ENCODE measurements around the gene PIAS1. TPM values are rescaled to one million over a fixed set of nuclear protein-coding genes. Genes with fewer than 3 reads are reported as not detected.

PIAS1 gene
- total RNA-seq, 4 donors from 2014 or later: 91.6 to 202 (median 111) TPM

DNA sequence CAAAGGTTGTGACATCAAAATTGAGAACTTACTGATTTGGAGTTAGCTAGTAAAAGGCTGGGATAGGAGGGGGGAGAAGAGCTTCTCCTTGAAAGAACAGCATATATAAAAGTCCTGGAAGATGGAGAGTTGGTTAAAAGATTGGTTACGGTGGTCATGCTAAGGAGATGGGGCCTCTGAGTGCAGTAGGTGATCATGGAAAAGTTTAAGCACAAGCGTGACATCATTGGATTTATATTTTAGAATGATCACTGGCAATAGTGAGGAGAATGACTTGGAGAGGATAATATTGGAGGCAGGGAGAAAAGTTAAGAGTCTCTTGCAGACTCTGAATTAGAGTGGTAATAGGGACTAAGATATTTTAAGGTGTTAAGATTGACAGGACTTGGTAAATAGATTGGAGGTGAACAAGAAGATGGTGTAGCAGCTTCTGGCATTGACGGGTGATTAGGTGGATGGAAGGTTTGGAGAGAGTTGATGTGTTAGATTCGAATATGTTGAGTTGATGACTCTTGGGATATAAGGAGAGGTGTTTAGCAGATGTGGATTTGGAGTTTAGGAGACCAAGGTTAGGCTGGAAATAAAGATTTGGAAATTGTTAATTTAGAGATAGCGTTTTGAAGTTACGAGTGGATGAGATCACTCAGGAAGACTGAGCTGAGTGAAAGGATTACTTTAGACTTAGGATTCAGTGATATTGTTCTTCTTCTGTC is 19.6 kb downstream of the PIAS1 start:
- H3K4me1 ChIP-seq: peaks cover 4 to 12% of the 10 kb centered on the region in 2 donors

DNA sequence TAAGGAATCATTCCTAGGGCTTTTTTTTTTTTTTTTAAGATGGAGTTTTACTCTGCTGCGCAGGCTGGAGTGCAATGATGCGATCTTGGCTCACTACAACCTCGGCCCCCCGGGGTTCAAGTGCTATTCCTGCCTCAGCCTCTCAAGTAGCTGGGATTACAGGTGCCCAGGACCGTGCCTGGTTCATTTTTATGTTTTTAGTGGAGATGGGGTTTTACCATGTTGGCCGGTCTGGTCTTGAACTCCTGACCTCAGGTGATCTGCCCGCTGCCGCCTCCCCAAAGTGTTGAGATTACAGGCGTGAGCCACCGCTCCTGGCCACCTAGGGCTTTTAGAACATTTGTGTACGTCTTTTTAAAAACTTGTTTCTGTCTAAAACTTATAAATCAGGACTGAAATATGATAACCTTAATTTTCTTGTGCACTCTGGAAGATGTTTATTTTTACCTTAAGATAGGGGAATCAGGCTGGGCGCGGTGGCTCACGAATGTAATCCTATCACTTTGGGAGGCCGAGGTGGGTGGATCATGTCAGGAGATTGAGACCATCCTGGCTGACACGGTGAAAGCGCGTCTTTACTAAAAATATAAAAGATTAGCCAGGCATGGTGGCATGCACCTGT is 21.8 kb downstream of the PIAS1 start:
- 95 to 97% methylated on average over 18 of the region's 18 CpGs for WGBS, 2 donors
- H3K4me3 ChIP-seq (replicated peaks in 1 of 3): no peak overlapping the region
- intact Hi-C loops (cut with DNase I): no loop called here
- H3K9me3 ChIP-seq: no peaks in the 10 kb centered on the region
- peaks cover 4 to 12% of the 10 kb centered on the region in 2 donors for H3K4me1 ChIP-seq
- no peak overlapping the region for H3K27ac ChIP-seq
- no peak for TF ChIP-seq POLR2A (IDR thresholded peaks at IDR 0.05)
- no peak for TF ChIP-seq CTCF (IDR thresholded peaks at IDR 0.05)
- H3K36me3 ChIP-seq: no peaks in the 10 kb centered on the region
- DNase-seq: no peak
- no peaks in the 10 kb centered on the region for H3K27me3 ChIP-seq

More for the DNA sequence above, 19.6 kb downstream of the PIAS1 start:
- no peaks in the 10 kb centered on the region for H3K9me3 ChIP-seq
- DNase-seq: no peak
- intact Hi-C loops (cut with DNase I): no loop called here
- no peaks in the 10 kb centered on the region for H3K27me3 ChIP-seq
- H3K36me3 ChIP-seq: no peaks in the 10 kb centered on the region
- WGBS, 2 donors: 89 to 90% methylated on average over 6 of the region's 6 CpGs
- no peak overlapping the region for H3K4me3 ChIP-seq (replicated peaks in 1 of 3)
- no peak overlapping the region for H3K27ac ChIP-seq
- TF ChIP-seq CTCF (IDR thresholded peaks at IDR 0.05) (no peak), POLR2A (IDR thresholded peaks at IDR 0.05) (no peak)

DNA sequence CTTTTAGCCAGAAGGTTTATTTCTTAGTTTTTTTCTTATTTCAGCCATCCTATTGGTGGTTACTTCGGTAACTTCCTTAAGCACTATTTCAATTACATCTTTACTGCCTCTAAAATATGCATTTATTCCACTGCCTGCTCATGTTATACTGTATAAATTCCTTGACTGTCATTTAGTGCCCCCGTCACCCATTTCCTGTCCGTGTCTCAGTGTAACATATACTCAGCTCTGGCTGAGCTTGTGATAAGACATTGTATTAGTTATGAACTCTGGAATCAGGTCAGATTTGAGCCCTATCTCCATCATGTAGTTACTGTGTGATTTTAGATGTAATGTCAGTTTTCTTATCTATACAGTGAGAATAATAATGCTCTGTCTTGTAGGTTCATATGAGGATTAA is 24.2 kb downstream of the PIAS1 start:
- intact Hi-C loops (cut with DNase I): no loop called here
- no peak overlapping the region for H3K27ac ChIP-seq
- no peaks in the 10 kb centered on the region for H3K36me3 ChIP-seq
- H3K4me3 ChIP-seq (replicated peaks in 1 of 3): no peak overlapping the region
- no peak for DNase-seq
- TF ChIP-seq POLR2A (IDR thresholded peaks at IDR 0.05): no peak
- no peak for TF ChIP-seq CTCF (IDR thresholded peaks at IDR 0.05)
- no peaks in the 10 kb centered on the region for H3K27me3 ChIP-seq
- peaks cover 13 to 22% of the 10 kb centered on the region in 2 donors for H3K4me1 ChIP-seq
- no peaks in the 10 kb centered on the region for H3K9me3 ChIP-seq
- WGBS, 2 donors: 85 to 86% methylated on average over 3 of the region's 3 CpGs

- intact Hi-C loops (cut with DNase I): no loop called here
- H3K9me3 ChIP-seq: no peaks in the 10 kb centered on the region
- no peak overlapping the region for H3K27ac ChIP-seq
- H3K4me1 ChIP-seq: peaks cover 19 to 34% of the 10 kb centered on the region in 2 donors
- H3K27me3 ChIP-seq: no peaks in the 10 kb centered on the region
- H3K36me3 ChIP-seq: no peaks in the 10 kb centered on the region
- WGBS, 2 donors: 88 to 96% methylated on average over 1 of the region's 1 CpG
- no peak for DNase-seq
- H3K4me3 ChIP-seq (replicated peaks in 1 of 3): no peak overlapping the region
- no peak for TF ChIP-seq CTCF (IDR thresholded peaks at IDR 0.05)
Measured at GRCh38 chr15:68080334-68080733, 26.2 kb downstream of the PIAS1 start.

DNA sequence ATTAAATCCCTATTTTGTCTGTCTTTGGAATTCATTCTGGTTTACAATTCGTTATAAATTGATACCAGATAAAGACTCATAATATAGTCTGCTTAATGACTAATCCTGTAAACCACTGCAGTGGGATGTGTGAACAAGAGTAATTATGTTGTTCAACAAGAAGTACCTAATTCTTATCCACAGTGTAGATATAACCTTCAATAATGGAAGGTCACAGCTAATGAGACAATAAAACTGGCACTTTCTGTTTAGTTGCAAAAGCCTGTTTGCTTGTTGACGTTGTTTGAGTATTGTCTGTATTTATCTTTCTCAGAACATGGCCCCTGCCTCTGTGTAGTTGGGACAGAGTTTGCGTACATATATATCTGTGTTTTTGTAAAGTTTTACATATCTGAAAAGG is 26.7 kb downstream of the PIAS1 start:
- intact Hi-C loops (cut with DNase I): no loop called here
- TF ChIP-seq CTCF (IDR thresholded peaks at IDR 0.05) (no peak), POLR2A (IDR thresholded peaks at IDR 0.05) (no peak)
- Histone ChIP-seq H3K4me1 (peaks cover 23 to 35% of the 10 kb centered on the region in 2 donors), H3K27me3 (no peaks in the 10 kb centered on the region), H3K4me3 (replicated peaks in 1 of 3) (no peak overlapping the region), H3K27ac (no peak overlapping the region), H3K36me3 (no peaks in the 10 kb centered on the region), H3K9me3 (no peaks in the 10 kb centered on the region)
- DNase-seq: no peak
- WGBS, 2 donors: 90 to 93% methylated on average over 3 of the region's 3 CpGs
